ENCODE data around the gene ADAM8. TPM values are rescaled to one million over a fixed set of nuclear protein-coding genes. Genes with fewer than 3 reads are reported as not detected.

ADAM8 gene
- total RNA-seq, 6 donors from 2014 or later = 10.4 to 93.2 (median 32.9) TPM

- Histone ChIP-seq H3K9me3 (no peaks in the 10 kb centered on the region), H3K36me3 (no peaks in the 10 kb centered on the region), H3K4me1 (peaks cover 47 to 51% (median 50%) of the 10 kb centered on the region in 4 donors), H3K4me3 (peak overlapping the region in 3 of 4 donors; percentile 4 to 29 (median 23)), H3K27ac (peak overlapping the region; percentile 79 to 93 (median 82)), H3K27me3 (no peaks in the 10 kb centered on the region)
- WGBS, 2 donors = 4 to 10% methylated on average over 19 to 25 of the region's 27 CpGs
- peak; percentile 25 to 31 for ATAC-seq (ENCODE audit: low FRiP score in 2 of 2)
- TF ChIP-seq POLR2A (IDR thresholded peaks at IDR 0.05) (peak in 1 of 4 donors; percentile 65), EP300 (IDR thresholded peaks at IDR 0.05) (no peak), POLR2AphosphoS5 (IDR thresholded peaks at IDR 0.05) (peak; percentile 48 to 51)
- TF ChIP-seq, protein P1, sequence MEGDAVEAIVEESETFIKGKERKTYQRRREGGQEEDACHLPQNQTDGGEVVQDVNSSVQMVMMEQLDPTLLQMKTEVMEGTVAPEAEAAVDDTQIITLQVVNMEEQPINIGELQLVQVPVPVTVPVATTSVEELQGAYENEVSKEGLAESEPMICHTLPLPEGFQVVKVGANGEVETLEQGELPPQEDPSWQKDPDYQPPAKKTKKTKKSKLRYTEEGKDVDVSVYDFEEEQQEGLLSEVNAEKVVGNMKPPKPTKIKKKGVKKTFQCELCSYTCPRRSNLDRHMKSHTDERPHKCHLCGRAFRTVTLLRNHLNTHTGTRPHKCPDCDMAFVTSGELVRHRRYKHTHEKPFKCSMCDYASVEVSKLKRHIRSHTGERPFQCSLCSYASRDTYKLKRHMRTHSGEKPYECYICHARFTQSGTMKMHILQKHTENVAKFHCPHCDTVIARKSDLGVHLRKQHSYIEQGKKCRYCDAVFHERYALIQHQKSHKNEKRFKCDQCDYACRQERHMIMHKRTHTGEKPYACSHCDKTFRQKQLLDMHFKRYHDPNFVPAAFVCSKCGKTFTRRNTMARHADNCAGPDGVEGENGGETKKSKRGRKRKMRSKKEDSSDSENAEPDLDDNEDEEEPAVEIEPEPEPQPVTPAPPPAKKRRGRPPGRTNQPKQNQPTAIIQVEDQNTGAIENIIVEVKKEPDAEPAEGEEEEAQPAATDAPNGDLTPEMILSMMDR (IDR thresholded peaks at IDR 0.05) = peak; percentile 15 to 57 (median 49)
- DNase-seq = peak; percentile 87 to 93
These were observed 19.1 kb downstream of the ADAM8 start for GRCh38 chr10:133257489-133258065.

DNA sequence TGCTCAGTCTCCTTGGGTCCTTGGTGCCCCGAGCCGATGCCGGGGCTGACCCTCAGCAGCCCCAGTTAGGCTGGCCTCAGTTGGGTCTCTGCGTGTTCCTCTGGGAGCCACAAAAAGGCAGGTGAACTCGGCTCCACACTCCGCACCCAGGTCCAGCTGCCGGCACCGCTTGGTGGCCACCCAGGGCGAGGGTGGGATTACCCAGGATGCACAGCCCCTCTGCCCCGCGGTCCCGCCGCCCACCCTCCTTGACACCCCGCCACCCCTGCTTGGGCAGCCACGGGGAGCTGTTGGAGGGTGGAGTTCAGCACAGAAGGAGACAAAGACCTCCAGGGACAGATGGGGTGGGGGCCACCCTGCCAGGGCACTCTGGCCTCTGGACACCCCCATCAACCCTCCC, 21.3 kb downstream of the ADAM8 start:
- Histone ChIP-seq H3K27me3 (no peaks in the 10 kb centered on the region), H3K4me3 (no peak overlapping the region), H3K27ac (no peak overlapping the region), H3K36me3 (no peaks in the 10 kb centered on the region), H3K9me3 (no peaks in the 10 kb centered on the region), H3K4me1 (peaks cover 32 to 34% (median 34%) of the 10 kb centered on the region in 4 donors)
- no peak for ATAC-seq (ENCODE audit: low FRiP score in 2 of 2)
- TF ChIP-seq POLR2A (IDR thresholded peaks at IDR 0.05) = no peak
- TF ChIP-seq EP300 (IDR thresholded peaks at IDR 0.05) = no peak
- TF ChIP-seq, protein P1 (IDR thresholded peaks at IDR 0.05) = no peak
- WGBS, 2 donors = 97% methylated on average over 15 of the region's 15 CpGs; no CpG with 5 or more reads in 1 of the 2 donors
- DNase-seq = peak in 1 of 2 donors; percentile 81

- Histone ChIP-seq H3K27ac (no peak overlapping the region), H3K27me3 (no peaks in the 10 kb centered on the region), H3K4me3 (no peak overlapping the region), H3K4me1 (peaks cover 24 to 26% (median 26%) of the 10 kb centered on the region in 4 donors), H3K36me3 (no peaks in the 10 kb centered on the region), H3K9me3 (no peaks in the 10 kb centered on the region)
- ATAC-seq (ENCODE audit: low FRiP score in 2 of 2) (no peak), DNase-seq (peak in 1 of 2 donors; percentile 66)
- TF ChIP-seq EP300 (IDR thresholded peaks at IDR 0.05) (no peak), POLR2AphosphoS5 (IDR thresholded peaks at IDR 0.05) (no peak), POLR2A (IDR thresholded peaks at IDR 0.05) (no peak)
- TF ChIP-seq, protein P1 (IDR thresholded peaks at IDR 0.05) = no peak
- WGBS, 2 donors = 70 to 75% methylated on average over 12 to 13 of the region's 13 CpGs
These were observed 22.1 kb downstream of the ADAM8 start for GRCh38 chr10:133254421-133255120.

DNA sequence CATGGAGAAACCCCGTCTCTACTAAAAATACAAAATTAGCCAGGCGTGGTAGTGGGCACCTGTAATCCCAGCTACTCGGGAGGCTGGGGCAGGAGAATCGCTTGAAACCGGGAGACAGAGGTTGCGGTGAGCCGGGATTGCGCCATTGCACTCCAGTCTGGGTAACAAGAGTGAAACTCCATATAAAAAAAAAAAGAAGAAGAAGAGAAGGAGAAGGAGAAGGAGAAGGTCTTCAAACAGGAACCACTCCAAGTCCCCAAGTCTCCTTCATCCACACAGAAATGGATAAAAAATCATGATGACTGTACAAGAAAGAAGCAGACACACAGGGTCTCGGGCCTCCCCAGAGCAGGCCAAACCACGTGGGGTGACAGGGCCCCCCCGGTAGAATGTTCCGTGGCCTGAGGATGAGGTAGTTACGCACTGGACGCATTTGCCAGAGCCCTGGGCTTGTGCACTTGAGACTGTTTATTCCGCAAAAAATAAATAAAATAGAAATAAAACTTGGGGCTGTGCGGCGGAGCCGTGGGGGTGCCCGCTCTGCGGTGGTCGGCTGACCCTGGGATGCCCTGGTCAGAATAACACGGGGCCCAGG, 23.2 kb downstream of the ADAM8 start:
- TF ChIP-seq EP300 (IDR thresholded peaks at IDR 0.05) (no peak), POLR2A (IDR thresholded peaks at IDR 0.05) (no peak), POLR2AphosphoS5 (IDR thresholded peaks at IDR 0.05) (no peak)
- TF ChIP-seq, protein P1 (IDR thresholded peaks at IDR 0.05) = no peak
- no peak overlapping the region for H3K4me3 ChIP-seq
- no peaks in the 10 kb centered on the region for H3K27me3 ChIP-seq
- ATAC-seq (ENCODE audit: low FRiP score in 2 of 2) (no peak), DNase-seq (peak in 1 of 2 donors; percentile 56)
- WGBS, 2 donors = 69 to 83% methylated on average over 22 of the region's 22 CpGs
- no peaks in the 10 kb centered on the region for H3K9me3 ChIP-seq
- H3K4me1 ChIP-seq = peaks cover 14 to 15% (median 15%) of the 10 kb centered on the region in 4 donors
- H3K36me3 ChIP-seq = no peaks in the 10 kb centered on the region
- no peak overlapping the region for H3K27ac ChIP-seq
